OCI-LY7 (cell line): ENCODE results near the gene FOXJ3. TPM values are rescaled to one million over a fixed set of nuclear protein-coding genes. Genes with fewer than 3 reads are reported as not detected.

Source experiments
- BruUV-seq: library from RNA; stranded (reverse); fragments of 400-500 nt; replicated peaks from 2 replicates; lab custom pipeline; 2021; lab: Mats Ljungman, UMichigan
- CTCF ChIA-PET: fragments of 300-600 bp; sonication (Branson Sonifier 250); formaldehyde crosslinking; loops from one replicate; lab custom pipeline; 2022; ENCODE audit warnings: antibody characterized with exemption; ENCODE audit not compliant: unreplicated experiment; lab: Charles Lee
- POLR2A ChIA-PET: fragments of 300-600 bp; sonication (Branson Sonifier 250); formaldehyde crosslinking; loops from one replicate; lab custom pipeline; 2022; ENCODE audit warnings: antibody characterized with exemption; lab: Charles Lee
- DNase-seq: peaks from one replicate; pipeline ENCODE4 v3.0.0-alpha.2; 2015; ENCODE audit warnings: low spot score
- H2AFZ ChIP-seq: fragments of 200-600 bp; sonication (generic), shearing (Covaris generic); 2 replicates; pipeline ENCODE4 v1.6.1; 2014; ENCODE audit warnings: mild to moderate bottlenecking, antibody characterized with exemption, low read length, moderate library complexity
- H3K27ac ChIP-seq: fragments of 200-600 bp; sonication (generic); 2 replicates; pipeline ENCODE4 v1.5.1; 2014; ENCODE audit warnings: mixed run types, low read depth, mild to moderate bottlenecking, moderate library complexity, low read length, inconsistent platforms; ENCODE audit not compliant: poor library complexity, severe bottlenecking
- H3K36me3 ChIP-seq: fragments of 200-600 bp; sonication (generic); 2 replicates; pipeline ENCODE4 v1.6.1; 2014; ENCODE audit warnings: mild to moderate bottlenecking, antibody characterized with exemption, low read length, moderate library complexity, mixed read lengths; ENCODE audit not compliant: insufficient read depth
- H3K4me1 ChIP-seq: fragments of 200-600 bp; sonication (generic); 2 replicates; pipeline ENCODE4 v1.5.1; 2014; ENCODE audit warnings: mild to moderate bottlenecking, low read length; ENCODE audit not compliant: insufficient read depth, poor library complexity, severe bottlenecking
- H3K4me2 ChIP-seq: fragments of 200-600 bp; sonication (generic); 2 replicates; pipeline ENCODE4 v1.6.1; 2014; ENCODE audit warnings: mild to moderate bottlenecking, low read length
- H3K4me3 ChIP-seq: fragments of 200-600 bp; sonication (generic); 2 replicates; pipeline ENCODE4 v1.5.1; 2014; ENCODE audit warnings: mild to moderate bottlenecking, low read depth, low read length; ENCODE audit not compliant: poor library complexity, severe bottlenecking
- H3K79me2 ChIP-seq: fragments of 200-600 bp; sonication (generic); 2 replicates; pipeline ENCODE4 v1.6.1; 2016; ENCODE audit warnings: low read depth, mild to moderate bottlenecking, low read length, moderate library complexity, mixed read lengths; ENCODE audit not compliant: insufficient read depth
- H3K9me2 ChIP-seq: fragments of 200-600 bp; sonication (generic); 2 replicates; pipeline ENCODE4 v1.6.1; 2016; ENCODE audit warnings: mild to moderate bottlenecking, low read length, mixed read lengths; ENCODE audit not compliant: insufficient read depth
- H3K9me3 ChIP-seq: fragments of 200-600 bp; sonication (generic); 2 replicates; pipeline ENCODE4 v1.6.1; 2014; ENCODE audit warnings: mild to moderate bottlenecking, mixed run types, low read length, mixed read lengths
- H4K20me1 ChIP-seq: fragments of 200-600 bp; sonication (generic); 2 replicates; pipeline ENCODE4 v1.6.1; 2014; ENCODE audit warnings: mild to moderate bottlenecking, antibody characterized with exemption, low read length, moderate library complexity, mixed read lengths; ENCODE audit not compliant: insufficient read depth
- EZH2phosphoT487 ChIP-seq: fragments of 200-600 bp; sonication (generic); IDR thresholded peaks from 2 replicates; pipeline ENCODE4 v1.6.1; 2018; ENCODE audit warnings: low read depth, borderline replicate concordance, mild to moderate bottlenecking, mixed run types, antibody characterized with exemption, low read length, moderate library complexity, mixed read lengths
- intact Hi-C: fragments of 100-400 bp; cut with micrococcal nuclease; formaldehyde crosslinking; loops from one replicate; pipeline ENCODE4 v1.10.0; 2022; ENCODE audit not compliant: unreplicated experiment
- total RNA-seq, 2 experiments: library from RNA; depleted of rRNA in 1 of 2; stranded (reverse); fragments of >200 nt in 1 of 2; shearing (Covaris generic) in 1 of 2; gene quantifications; 2 replicates each; pipeline ENCODE4 v1.2.3, GENCODE V29; 2014 to 2022
- TF ChIP-seq, protein P1 (sequence below): fragments of 200-600 bp; sonication (generic); conservative IDR thresholded peaks from 2 replicates; pipeline ENCODE4 v1.5.1; 2014; ENCODE audit warnings: mild to moderate bottlenecking, antibody characterized with exemption, low read length, moderate library complexity, mixed read lengths

Gene FOXJ3
- total RNA-seq, 2 experiments from 2014 or later, result 34.8 to 43.1 TPM

GRCh38 chr1:42133390-42133789 is 201.6 kb downstream of the FOXJ3 start:
- intact Hi-C loops, result no loop called here
- POLR2A ChIA-PET, result interaction anchor here (0.7 kb wide), 1 partner anchor 224 kb away, joined by 4 read pairs; no protein-coding TSS in a partner anchor
- no peak for DNase-seq
- BruUV-seq, result no TSS peak
- Histone ChIP-seq H3K9me2 (no peaks in the 10 kb centered on the region), H3K36me3 (no peaks in the 10 kb centered on the region), H3K4me3 (no peak overlapping the region), H2AFZ (no peak overlapping the region), H3K79me2 (no peaks in the 10 kb centered on the region), H4K20me1 (no peaks in the 10 kb centered on the region), H3K4me2 (no peak overlapping the region), H3K4me1 (no peaks in the 10 kb centered on the region), H3K9me3 (no peaks in the 10 kb centered on the region), H3K27ac (no peak overlapping the region)
- CTCF ChIA-PET, result no interaction called here
- TF ChIP-seq, protein P1, sequence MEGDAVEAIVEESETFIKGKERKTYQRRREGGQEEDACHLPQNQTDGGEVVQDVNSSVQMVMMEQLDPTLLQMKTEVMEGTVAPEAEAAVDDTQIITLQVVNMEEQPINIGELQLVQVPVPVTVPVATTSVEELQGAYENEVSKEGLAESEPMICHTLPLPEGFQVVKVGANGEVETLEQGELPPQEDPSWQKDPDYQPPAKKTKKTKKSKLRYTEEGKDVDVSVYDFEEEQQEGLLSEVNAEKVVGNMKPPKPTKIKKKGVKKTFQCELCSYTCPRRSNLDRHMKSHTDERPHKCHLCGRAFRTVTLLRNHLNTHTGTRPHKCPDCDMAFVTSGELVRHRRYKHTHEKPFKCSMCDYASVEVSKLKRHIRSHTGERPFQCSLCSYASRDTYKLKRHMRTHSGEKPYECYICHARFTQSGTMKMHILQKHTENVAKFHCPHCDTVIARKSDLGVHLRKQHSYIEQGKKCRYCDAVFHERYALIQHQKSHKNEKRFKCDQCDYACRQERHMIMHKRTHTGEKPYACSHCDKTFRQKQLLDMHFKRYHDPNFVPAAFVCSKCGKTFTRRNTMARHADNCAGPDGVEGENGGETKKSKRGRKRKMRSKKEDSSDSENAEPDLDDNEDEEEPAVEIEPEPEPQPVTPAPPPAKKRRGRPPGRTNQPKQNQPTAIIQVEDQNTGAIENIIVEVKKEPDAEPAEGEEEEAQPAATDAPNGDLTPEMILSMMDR, result no peak
- no peak for TF ChIP-seq EZH2phosphoT487

DNA sequence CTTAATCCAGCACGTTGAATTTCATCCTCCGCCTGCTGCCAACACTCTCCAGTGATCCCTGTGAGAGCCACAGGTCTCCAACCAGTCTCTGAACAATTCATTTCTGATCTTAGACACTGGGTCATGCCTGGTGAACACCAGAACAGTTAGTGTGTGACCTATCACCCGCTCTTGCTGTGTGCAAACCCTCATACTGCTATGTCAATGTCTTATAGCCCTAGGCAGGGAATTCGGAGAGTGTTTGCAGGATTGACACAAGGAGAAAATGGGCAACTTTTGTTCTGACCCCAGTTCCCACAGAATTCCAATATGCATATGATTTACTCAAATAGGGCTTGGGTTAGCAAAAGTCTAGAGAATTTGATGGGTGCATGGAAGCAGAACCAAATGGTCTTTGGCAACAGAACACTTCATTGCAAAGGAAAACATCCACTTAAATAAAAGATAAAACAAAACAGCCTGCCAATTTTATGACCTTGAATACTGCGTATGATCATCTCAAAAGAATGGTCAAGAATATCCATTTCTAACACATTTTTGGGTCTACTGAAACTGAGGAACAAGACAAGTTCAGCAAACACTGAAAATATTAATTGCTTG is 204.9 kb downstream of the FOXJ3 start:
- CTCF ChIA-PET, result no interaction called here
- POLR2A ChIA-PET, result interaction anchor here (0.7 kb wide), 2 partner anchors 96 to 819 kb away, joined by 3 read pairs; no protein-coding TSS in a partner anchor
- Histone ChIP-seq H4K20me1 (no peaks in the 10 kb centered on the region), H3K79me2 (no peaks in the 10 kb centered on the region), H3K4me3 (no peak overlapping the region), H3K9me2 (no peaks in the 10 kb centered on the region), H3K4me2 (no peak overlapping the region), H3K36me3 (no peaks in the 10 kb centered on the region), H3K4me1 (no peaks in the 10 kb centered on the region), H2AFZ (no peak overlapping the region), H3K9me3 (no peaks in the 10 kb centered on the region), H3K27ac (no peak overlapping the region)
- no TSS peak for BruUV-seq
- intact Hi-C loops, result no loop called here
- DNase-seq, result no peak
- TF ChIP-seq, protein P1, result no peak
- no peak for TF ChIP-seq EZH2phosphoT487

- no peak for DNase-seq
- TF ChIP-seq EZH2phosphoT487, result no peak
- BruUV-seq, result no TSS peak
Measured at GRCh38 chr1:42128964-42129363, 206.1 kb downstream of the FOXJ3 start.

More at GRCh38 chr1:42128964-42129363, 206.1 kb downstream of the FOXJ3 start:
- no peaks in the 10 kb centered on the region for H3K9me2 ChIP-seq
- H3K36me3 ChIP-seq, result no peaks in the 10 kb centered on the region
- no peak overlapping the region for H3K4me2 ChIP-seq
- H3K4me3 ChIP-seq, result no peak overlapping the region
- intact Hi-C loops, result no loop called here
- no peaks in the 10 kb centered on the region for H3K79me2 ChIP-seq
- POLR2A ChIA-PET, result no interaction called here
- no peak overlapping the region for H2AFZ ChIP-seq
- H3K9me3 ChIP-seq, result no peaks in the 10 kb centered on the region
- no peaks in the 10 kb centered on the region for H3K4me1 ChIP-seq
- no peak overlapping the region for H3K27ac ChIP-seq
- no peaks in the 10 kb centered on the region for H4K20me1 ChIP-seq
- CTCF ChIA-PET, result no interaction called here
